Glutamatergic neuron (in vitro differentiated cells): Measurements from ENCODE around the gene IRGQ. TPM values are rescaled to one million over a fixed set of nuclear protein-coding genes. Genes with fewer than 3 reads are reported as not detected.

Source experiments
- DNase-seq: peaks from one replicate; pipeline ENCODE4 v3.0.0; 2022
- H3K27ac Mint-ChIP-seq: one replicate; pipeline ENCODE4 v1.8.0; 2020; ENCODE audit warnings: mild to moderate bottlenecking, mixed read lengths, inconsistent platforms; ENCODE audit not compliant: unreplicated experiment
- H3K27me3 Mint-ChIP-seq: one replicate; pipeline ENCODE4 v1.8.0; 2020; ENCODE audit warnings: mild to moderate bottlenecking, moderate library complexity, mixed read lengths, inconsistent platforms; ENCODE audit not compliant: unreplicated experiment
- H3K36me3 Mint-ChIP-seq: one replicate; pipeline ENCODE4 v1.8.0; 2020; ENCODE audit warnings: mild to moderate bottlenecking, mixed read lengths, inconsistent platforms; ENCODE audit not compliant: unreplicated experiment
- H3K4me1 Mint-ChIP-seq: one replicate; pipeline ENCODE4 v1.8.0; 2020; ENCODE audit warnings: mild to moderate bottlenecking, low read depth, mixed read lengths, inconsistent platforms; ENCODE audit not compliant: unreplicated experiment
- H3K4me3 Mint-ChIP-seq: one replicate; pipeline ENCODE4 v1.8.0; 2020; ENCODE audit warnings: mild to moderate bottlenecking, mixed read lengths, inconsistent platforms; ENCODE audit not compliant: unreplicated experiment
- H3K9me3 Mint-ChIP-seq: one replicate; pipeline ENCODE4 v1.8.0; 2020; ENCODE audit warnings: mild to moderate bottlenecking, moderate library complexity, mixed read lengths, inconsistent platforms; ENCODE audit not compliant: unreplicated experiment
- CTCF ChIP-seq: fragments of 200-600 bp; sonication (generic); IDR thresholded peaks from one replicate; pipeline ENCODE4 v1.5.0; 2021; ENCODE audit not compliant: partially characterized antibody, unreplicated experiment
- total RNA-seq: library from RNA; stranded (reverse); fragmentation: NEBNext Ultra II Directional; extraction: Animal tissue kit (Norgen Biotek cat#: 25700); gene quantifications from one replicate; pipeline ENCODE4 v1.2.1, GENCODE V29; 2021; ENCODE audit not compliant: unreplicated experiment

The IRGQ gene
- total RNA-seq, 1 donor from 2014 or later: 184 TPM

- Mint-ChIP-seq H3K4me1 (peaks cover 18% of the 10 kb centered on the region), H3K36me3 (no peaks in the 10 kb centered on the region), H3K27ac (peak overlapping the region; percentile 97), H3K27me3 (peaks cover 7% of the 10 kb centered on the region), H3K4me3 (peak overlapping the region; percentile 97), H3K9me3 (peaks cover 13% of the 10 kb centered on the region)
- peak; percentile 89 for TF ChIP-seq CTCF
- peak; percentile 78 for DNase-seq
Observed at GRCh38 chr19:43594710-43595604, 977 bp downstream of the IRGQ start.

GRCh38 chr19:43594081-43594697 is 1.7 kb downstream of the IRGQ start:
- H3K9me3 Mint-ChIP-seq: peaks cover 15% of the 10 kb centered on the region
- no peak for TF ChIP-seq CTCF
- H3K36me3 Mint-ChIP-seq: no peaks in the 10 kb centered on the region
- H3K4me3 Mint-ChIP-seq: peak overlapping the region; percentile 97
- DNase-seq: no peak
- peak overlapping the region; percentile 90 for H3K27ac Mint-ChIP-seq
- H3K4me1 Mint-ChIP-seq: peaks cover 18% of the 10 kb centered on the region
- peaks cover 9% of the 10 kb centered on the region for H3K27me3 Mint-ChIP-seq

GRCh38 chr19:43592800-43593350 is 3.1 kb downstream of the IRGQ start:
- Mint-ChIP-seq H3K4me1 (peaks cover 18% of the 10 kb centered on the region), H3K27ac (peak overlapping the region; percentile 90), H3K4me3 (peak overlapping the region; percentile 97), H3K36me3 (no peaks in the 10 kb centered on the region), H3K27me3 (peaks cover 9% of the 10 kb centered on the region), H3K9me3 (peaks cover 13% of the 10 kb centered on the region)
- TF ChIP-seq CTCF: no peak
- DNase-seq: no peak

- Mint-ChIP-seq H3K27me3 (peaks cover 9% of the 10 kb centered on the region), H3K27ac (no peak overlapping the region), H3K9me3 (peaks cover 13% of the 10 kb centered on the region), H3K4me1 (peaks cover 11% of the 10 kb centered on the region), H3K36me3 (no peaks in the 10 kb centered on the region), H3K4me3 (no peak overlapping the region)
- TF ChIP-seq CTCF: no peak
- no peak for DNase-seq
Observed at GRCh38 chr19:43591904-43592772, 3.8 kb downstream of the IRGQ start.
